Gastroesophageal sphincter (tissue), 3 donors: ENCODE data around the gene EPDR1.

Experiments
- EP300 ChIP-seq: sonication (generic); formaldehyde crosslinking; IDR thresholded peaks from one replicate; pipeline ENCODE4 v1.6.1; 2017; ENCODE audit warnings: antibody characterized with exemption, mild to moderate bottlenecking
- POLR2A ChIP-seq, 2 donors: fragments of 450-650 bp; IDR thresholded peaks; one replicate each; pipeline ENCODE4 v1.6.1; 2017; ENCODE audit warnings: antibody characterized with exemption in 2 of 2, mild to moderate bottlenecking in 2 of 2, moderate library complexity in 1 of 2
- POLR2AphosphoS5 ChIP-seq: sonication (generic); formaldehyde crosslinking; IDR thresholded peaks from one replicate; pipeline ENCODE4 v1.6.1; 2017; ENCODE audit warnings: antibody characterized with exemption
- TF ChIP-seq, protein P1 (sequence below), 4 experiments: fragments of 200-600 bp in 2 of 4; fragments of 450-650 bp in 2 of 4; sonication (generic) in 1 of 4; IDR thresholded peaks; one replicate each; pipeline ENCODE4 v1.5.1; 2017 to 2019; ENCODE audit warnings: antibody characterized with exemption in 4 of 4, mild to moderate bottlenecking in 2 of 4, moderate library complexity in 2 of 4

GRCh38 chr7:37925620-37926019, 5.2 kb downstream of the EPDR1 start:
- TF ChIP-seq, protein P1, sequence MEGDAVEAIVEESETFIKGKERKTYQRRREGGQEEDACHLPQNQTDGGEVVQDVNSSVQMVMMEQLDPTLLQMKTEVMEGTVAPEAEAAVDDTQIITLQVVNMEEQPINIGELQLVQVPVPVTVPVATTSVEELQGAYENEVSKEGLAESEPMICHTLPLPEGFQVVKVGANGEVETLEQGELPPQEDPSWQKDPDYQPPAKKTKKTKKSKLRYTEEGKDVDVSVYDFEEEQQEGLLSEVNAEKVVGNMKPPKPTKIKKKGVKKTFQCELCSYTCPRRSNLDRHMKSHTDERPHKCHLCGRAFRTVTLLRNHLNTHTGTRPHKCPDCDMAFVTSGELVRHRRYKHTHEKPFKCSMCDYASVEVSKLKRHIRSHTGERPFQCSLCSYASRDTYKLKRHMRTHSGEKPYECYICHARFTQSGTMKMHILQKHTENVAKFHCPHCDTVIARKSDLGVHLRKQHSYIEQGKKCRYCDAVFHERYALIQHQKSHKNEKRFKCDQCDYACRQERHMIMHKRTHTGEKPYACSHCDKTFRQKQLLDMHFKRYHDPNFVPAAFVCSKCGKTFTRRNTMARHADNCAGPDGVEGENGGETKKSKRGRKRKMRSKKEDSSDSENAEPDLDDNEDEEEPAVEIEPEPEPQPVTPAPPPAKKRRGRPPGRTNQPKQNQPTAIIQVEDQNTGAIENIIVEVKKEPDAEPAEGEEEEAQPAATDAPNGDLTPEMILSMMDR (IDR thresholded peaks at IDR 0.05), result no peak
- no peak for TF ChIP-seq POLR2A (IDR thresholded peaks at IDR 0.05)
- no peak for TF ChIP-seq EP300
- no peak for TF ChIP-seq POLR2AphosphoS5
